Fibroblast of the aortic adventitia (primary cell): ENCODE data around the gene CNN2. TPM values are rescaled to one million over a fixed set of nuclear protein-coding genes. Genes with fewer than 3 reads are reported as not detected.
A peak's percentile ranks its signal among the peaks of the same experiment; 100 is the strongest.

Experiments
- DNase-seq: peaks from one replicate; pipeline ENCODE4 v3.0.0-alpha.2; 2010; ENCODE audit warnings: low read depth
- H3K4me3 ChIP-seq: 2 replicates; pipeline ENCODE4 v1.5.1; 2011; ENCODE audit warnings: low read depth, mild to moderate bottlenecking, control low read depth, low read length, moderate library complexity
- small RNA-seq: library from RNA; depleted of rRNA; stranded (forward); fragments of <200 nt; gene quantifications from one replicate; pipeline ENCODE3, GENCODE V24; 2012
- total RNA-seq: library from RNA; depleted of rRNA; stranded (reverse); fragments of >200 nt; gene quantifications from 2 replicates; pipeline ENCODE4 v1.2.3, GENCODE V29; 2012; ENCODE audit warnings: low replicate concordance
- TF ChIP-seq, protein P1 (sequence below): IDR thresholded peaks from 2 replicates; pipeline ENCODE4 v1.5.1; 2011; ENCODE audit warnings: mild to moderate bottlenecking, low read length, control low read depth, inconsistent platforms; ENCODE audit not compliant: insufficient read depth

The CNN2 gene
- total RNA-seq, 1 donor: 96.0 TPM

DNA sequence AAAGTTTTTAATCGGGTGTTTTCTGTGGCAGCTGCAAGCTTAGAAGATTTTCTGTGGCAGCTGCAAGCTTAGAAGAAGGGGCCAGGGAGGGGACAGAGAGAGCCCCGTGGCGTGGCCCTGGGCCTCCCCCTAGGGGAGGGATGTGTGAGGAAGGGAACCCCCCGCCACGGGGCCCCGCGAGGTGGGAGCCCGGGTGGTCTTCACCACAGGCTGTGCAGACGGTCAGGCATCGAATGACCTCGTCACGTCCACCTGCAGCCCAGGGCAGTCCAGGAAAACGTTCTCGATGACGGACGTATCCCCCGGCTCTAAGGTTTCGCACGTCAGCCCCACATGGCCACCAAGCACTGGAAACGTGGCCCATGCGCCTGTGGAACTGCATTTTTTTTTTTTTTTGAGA lies 60.2 kb downstream of the CNN2 start:
- DNase-seq: no peak
- TF ChIP-seq, protein P1, sequence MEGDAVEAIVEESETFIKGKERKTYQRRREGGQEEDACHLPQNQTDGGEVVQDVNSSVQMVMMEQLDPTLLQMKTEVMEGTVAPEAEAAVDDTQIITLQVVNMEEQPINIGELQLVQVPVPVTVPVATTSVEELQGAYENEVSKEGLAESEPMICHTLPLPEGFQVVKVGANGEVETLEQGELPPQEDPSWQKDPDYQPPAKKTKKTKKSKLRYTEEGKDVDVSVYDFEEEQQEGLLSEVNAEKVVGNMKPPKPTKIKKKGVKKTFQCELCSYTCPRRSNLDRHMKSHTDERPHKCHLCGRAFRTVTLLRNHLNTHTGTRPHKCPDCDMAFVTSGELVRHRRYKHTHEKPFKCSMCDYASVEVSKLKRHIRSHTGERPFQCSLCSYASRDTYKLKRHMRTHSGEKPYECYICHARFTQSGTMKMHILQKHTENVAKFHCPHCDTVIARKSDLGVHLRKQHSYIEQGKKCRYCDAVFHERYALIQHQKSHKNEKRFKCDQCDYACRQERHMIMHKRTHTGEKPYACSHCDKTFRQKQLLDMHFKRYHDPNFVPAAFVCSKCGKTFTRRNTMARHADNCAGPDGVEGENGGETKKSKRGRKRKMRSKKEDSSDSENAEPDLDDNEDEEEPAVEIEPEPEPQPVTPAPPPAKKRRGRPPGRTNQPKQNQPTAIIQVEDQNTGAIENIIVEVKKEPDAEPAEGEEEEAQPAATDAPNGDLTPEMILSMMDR: no peak
- no peak overlapping the region for H3K4me3 ChIP-seq

DNA sequence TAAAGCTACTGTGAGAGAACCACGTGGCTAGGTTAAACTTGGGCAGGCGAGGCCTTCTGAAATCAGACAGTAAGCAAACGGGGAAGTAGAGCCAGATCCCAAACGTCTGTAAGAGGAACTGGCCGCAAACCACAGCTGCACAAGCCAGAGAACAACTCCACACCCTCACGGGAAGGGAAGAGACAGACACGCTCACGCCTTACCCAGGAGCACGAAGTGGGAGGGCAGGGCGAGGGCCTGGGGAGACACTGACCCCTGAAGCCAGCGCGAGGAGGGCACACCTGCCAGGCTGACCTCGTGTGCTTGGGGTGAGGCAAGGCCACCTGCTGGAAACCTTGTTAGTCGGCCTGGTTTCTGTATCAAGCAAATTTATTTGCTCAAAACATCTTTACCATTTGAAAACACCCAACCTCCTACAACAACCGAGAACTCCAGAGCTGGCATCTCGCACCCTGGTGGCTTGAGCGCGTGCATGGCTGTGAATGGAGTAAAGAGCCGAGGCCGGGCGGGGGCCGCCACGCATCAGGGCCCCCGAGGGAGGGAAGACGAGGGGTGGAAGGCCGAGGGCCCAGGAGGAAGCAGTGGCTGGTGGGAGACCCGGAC lies 61.5 kb downstream of the CNN2 start:
- TF ChIP-seq, protein P1: no peak
- no peak overlapping the region for H3K4me3 ChIP-seq
- DNase-seq: no peak

DNA sequence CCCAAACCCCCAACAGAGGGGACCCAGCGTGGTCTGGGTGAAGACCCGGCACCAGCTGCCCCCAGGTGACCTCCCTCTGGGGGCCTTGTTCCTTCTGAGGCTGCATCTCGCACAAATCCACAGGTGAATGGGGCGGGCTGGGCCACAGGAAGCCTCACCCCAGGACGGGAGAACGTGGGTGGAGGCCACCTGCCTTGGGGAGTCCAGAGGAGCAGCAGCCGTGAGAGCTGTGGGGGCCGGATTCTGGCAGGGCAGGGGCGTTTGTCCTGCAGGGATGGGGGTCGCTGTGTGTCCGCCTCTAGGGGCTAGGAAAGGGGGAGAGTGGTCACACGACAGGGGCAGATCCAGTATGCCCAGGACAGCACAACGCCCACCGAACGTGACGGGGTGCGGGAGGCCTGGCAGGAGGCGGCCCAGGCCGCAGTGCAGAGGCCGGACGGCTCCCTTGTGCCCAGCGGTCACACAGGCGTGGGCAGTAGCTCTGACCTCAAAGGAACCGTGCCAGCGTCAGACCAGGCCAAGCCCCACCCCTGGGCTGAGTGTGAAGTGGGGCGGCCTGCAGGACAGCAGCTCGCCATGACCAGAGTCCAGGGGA lies 62.1 kb downstream of the CNN2 start:
- no peak for DNase-seq
- no peak overlapping the region for H3K4me3 ChIP-seq
- TF ChIP-seq, protein P1: no peak

Small RNAs within 50 kb of the gene (small RNA-seq; reads per million reads assigned to genes)
- gene RNU6-2: 7.1 reads per million, percentile 91 among the genes with 10 or more reads in this experiment

Other genes starting within 250 kb of the CNN2 start
- gene PTBP1, start 229.2 kb upstream of the CNN2 start, total RNA-seq: 30.9 and 121 TPM in 2 replicates
- 0.18 and 0.33 TPM in 2 replicates for gene PLPPR3, start 204.7 kb upstream of the CNN2 start, total RNA-seq
- gene AZU1, start 198.8 kb upstream of the CNN2 start, total RNA-seq: not detected in 2 replicates
- gene PRTN3, start 185.6 kb upstream of the CNN2 start, total RNA-seq: not detected in 2 replicates
- 0.09 and 2.9 TPM in 2 replicates for gene ELANE, start 174.3 kb upstream of the CNN2 start, total RNA-seq
- 25.8 and 161 TPM in 2 replicates for gene CFD, start 166.9 kb upstream of the CNN2 start, total RNA-seq
- 21.0 and 24.5 TPM in 2 replicates for gene MED16, start 133.4 kb upstream of the CNN2 start, total RNA-seq
- not detected in 2 replicates for gene RNU6-9, start 133.1 kb upstream of the CNN2 start, total RNA-seq
- gene R3HDM4, start 113.4 kb upstream of the CNN2 start, total RNA-seq: 8.4 and 25.8 TPM in 2 replicates
- not detected in 2 replicates for gene KISS1R, start 109.3 kb upstream of the CNN2 start, total RNA-seq
- gene ARID3A, start 100.6 kb upstream of the CNN2 start, total RNA-seq: 3.7 and 11.2 TPM in 2 replicates
- gene WDR18, start 42.3 kb upstream of the CNN2 start, total RNA-seq: 16.5 and 45.0 TPM in 2 replicates
- 0.45 and 0.74 TPM in 2 replicates for gene GRIN3B, start 26.2 kb upstream of the CNN2 start, total RNA-seq
- gene TMEM259, start 5.5 kb upstream of the CNN2 start, total RNA-seq: 44.7 and 49.9 TPM in 2 replicates
- gene RNU6-2, start 5.1 kb upstream of the CNN2 start, total RNA-seq: not detected in 2 replicates
- 3.5 and 21.6 TPM in 2 replicates for gene ABCA7, start 13.5 kb downstream of the CNN2 start, total RNA-seq
- 0.18 TPM in 1 of 2 replicates, not detected in the other for gene ARHGAP45, start 40.6 kb downstream of the CNN2 start, total RNA-seq
- 27.7 and 91.2 TPM in 2 replicates for gene POLR2E, start 68.8 kb downstream of the CNN2 start, total RNA-seq
- gene GPX4, start 77.4 kb downstream of the CNN2 start, total RNA-seq: 156 and 288 TPM in 2 replicates
- gene SBNO2, start 147.7 kb downstream of the CNN2 start, total RNA-seq: 18.5 and 41.2 TPM in 2 replicates
- 54.1 and 84.1 TPM in 2 replicates for gene STK11, start 179.2 kb downstream of the CNN2 start, total RNA-seq
- 2.3 and 3.1 TPM in 2 replicates for gene CBARP, start 211.4 kb downstream of the CNN2 start, total RNA-seq
- 15.7 and 55.6 TPM in 2 replicates for gene ATP5F1D, start 215.1 kb downstream of the CNN2 start, total RNA-seq
- 23.2 and 32.5 TPM in 2 replicates for gene MIDN, start 222.0 kb downstream of the CNN2 start, total RNA-seq
- gene CIRBP, start 242.7 kb downstream of the CNN2 start, total RNA-seq: 245 and 776 TPM in 2 replicates
- gene FAM174C, start 248.9 kb downstream of the CNN2 start, total RNA-seq: 25.2 and 123 TPM in 2 replicates